GM19328 (cell line): ENCODE data around the gene ARHGEF7.

ENCODE experiments used
- ATAC-seq: cut with Tn5 transposase; IDR thresholded peaks from one replicate; pipeline ENCODE4 v1.9.1; 2021; ENCODE audit warnings: mild to moderate bottlenecking, moderate library complexity; ENCODE audit not compliant: unreplicated experiment

The ARHGEF7 gene

GRCh38 chr13:111319998-111320911 lies 205.1 kb downstream of the ARHGEF7 start, which contains the start of gene TEX29:
Gene TEX29, plus strand, starts transcription at chr13:111320642. Its CDS starts 249 bp downstream, at chr13:111320891.
- ATAC-seq: no peak

GRCh38 chr13:111322001-111322915 lies 207.1 kb downstream of the ARHGEF7 start:
- ATAC-seq: no peak

DNA sequence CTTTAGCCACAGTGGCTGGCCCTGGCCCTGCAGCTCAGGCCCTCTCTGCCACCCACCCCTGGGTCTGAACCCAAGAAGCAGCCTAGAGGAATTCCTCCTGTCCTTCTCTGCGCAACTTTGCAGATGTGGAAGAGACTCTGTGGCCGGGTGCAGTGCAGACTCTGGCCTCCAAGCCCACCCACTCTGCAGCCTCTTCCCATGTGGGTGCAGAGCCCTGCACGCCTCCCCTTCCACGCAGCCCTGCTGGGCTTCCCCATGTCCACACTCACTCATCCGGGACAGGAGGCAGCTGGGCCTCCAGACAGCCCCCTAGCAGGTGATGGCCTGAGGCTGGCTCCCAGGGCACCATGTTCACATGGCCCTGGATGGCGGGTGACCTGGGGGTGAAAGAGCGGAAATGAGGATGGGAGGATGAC lies 207.8 kb downstream of the ARHGEF7 start:
- ATAC-seq: no peak

DNA sequence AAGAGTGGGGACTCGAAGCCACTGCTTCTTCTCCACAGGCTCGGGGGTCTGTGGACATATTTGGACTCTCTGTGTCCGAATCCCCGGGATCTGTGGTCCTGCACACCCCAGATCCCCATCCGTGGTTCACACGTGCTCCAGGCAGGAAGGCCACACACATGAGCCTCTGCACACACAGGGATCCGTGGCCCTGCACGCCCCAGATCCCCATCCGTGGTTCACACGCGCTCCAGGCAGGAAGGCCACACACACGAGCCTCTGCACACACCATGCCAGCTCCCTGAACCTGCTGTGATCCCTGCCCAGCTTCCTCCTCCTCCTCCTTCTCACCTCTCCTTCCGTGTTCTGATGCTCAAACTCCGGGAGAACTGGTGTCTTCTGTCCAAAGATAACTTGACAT lies 208.4 kb downstream of the ARHGEF7 start:
- no peak for ATAC-seq

DNA sequence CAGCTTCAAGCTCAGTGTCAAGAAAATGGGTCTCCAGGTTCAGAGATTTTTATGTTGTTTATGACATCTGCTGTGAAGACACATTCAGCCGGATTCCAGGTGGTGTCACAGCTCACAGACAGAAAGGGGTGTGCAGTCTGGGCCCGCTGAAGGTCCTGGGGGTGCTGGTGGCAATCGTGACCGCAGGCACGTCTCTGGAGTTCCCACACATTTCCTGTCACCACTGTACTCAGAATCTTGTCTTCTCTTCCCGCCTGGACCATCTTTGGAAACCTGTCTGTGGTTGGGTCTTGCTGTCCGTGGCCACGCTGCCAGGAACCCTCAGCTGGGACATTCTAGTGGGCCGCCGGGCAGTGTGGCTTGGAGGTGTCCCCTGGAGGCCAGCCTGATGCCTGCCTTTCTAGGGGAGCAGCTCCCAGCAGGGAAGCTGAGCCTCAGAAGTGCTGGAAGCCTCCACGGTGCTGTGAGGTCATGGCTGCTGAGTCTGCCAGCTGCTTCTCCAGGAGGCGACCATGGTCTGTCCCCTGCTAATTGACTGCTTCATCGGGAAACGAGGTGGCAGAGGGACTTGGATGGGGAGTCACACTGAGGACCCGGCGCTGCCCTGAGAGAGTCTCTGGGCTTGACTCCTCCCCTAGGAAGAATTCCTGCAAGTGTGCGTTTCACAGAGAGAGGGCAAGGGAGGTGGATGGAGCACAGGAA lies 209.0 kb downstream of the ARHGEF7 start:
- ATAC-seq: no peak

- no peak for ATAC-seq
Observed at GRCh38 chr13:111324736-111325135, 209.6 kb downstream of the ARHGEF7 start.

GRCh38 chr13:111325146-111325890 lies 210.2 kb downstream of the ARHGEF7 start:
- no peak for ATAC-seq

DNA sequence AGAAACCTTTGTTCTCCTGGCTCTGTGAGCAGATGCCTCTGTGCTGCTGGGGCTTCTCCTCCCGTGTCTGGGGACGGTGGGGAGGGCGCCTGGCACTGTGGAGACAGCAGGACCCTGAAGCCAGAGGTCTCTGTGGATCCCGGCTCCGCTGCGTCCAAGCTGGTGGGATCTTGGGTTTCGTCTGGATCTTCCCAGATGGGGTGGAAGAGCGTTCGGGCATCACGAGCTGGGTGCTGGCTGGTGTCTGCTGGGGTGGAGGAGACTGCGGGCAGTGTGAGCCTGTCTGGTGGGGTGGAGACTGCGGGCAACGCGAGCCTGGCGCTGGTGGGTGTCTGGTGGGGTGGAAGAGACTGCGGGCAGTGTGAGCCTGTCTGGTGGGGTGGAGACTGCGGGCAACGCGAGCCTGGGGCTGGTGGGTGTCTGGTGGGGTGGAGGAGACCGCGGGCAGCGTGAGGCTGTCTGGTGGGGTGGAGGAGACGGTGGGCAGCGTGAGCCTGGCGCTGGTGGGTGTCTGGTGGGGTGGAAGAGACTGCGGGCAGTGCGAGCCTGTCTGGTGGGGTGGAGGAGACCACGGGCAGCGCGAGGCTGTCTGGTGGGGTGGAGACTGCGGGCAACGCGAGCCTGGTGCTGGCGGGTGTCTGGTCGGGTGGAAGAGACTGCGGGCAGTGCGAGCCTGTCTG lies 211.0 kb downstream of the ARHGEF7 start:
- ATAC-seq: no peak

DNA sequence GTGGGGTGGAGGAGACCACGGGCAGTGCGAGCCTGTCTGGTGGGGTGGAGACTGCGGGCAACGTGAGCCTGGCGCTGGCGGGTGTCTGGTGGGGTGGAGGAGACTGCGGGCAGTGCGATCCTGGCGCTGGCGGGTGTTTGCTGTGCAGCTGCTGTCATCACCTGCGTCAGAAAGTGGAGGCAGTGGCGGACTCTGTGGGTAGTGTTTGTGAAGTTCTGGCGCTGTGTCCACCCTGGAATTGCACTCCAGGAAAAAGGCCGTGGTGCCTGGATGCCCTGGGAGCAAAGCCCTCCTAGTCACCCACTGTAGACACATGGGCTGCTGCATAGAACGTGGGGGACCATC lies 211.5 kb downstream of the ARHGEF7 start:
- ATAC-seq: no peak

GRCh38 chr13:111326981-111327642 lies 212.0 kb downstream of the ARHGEF7 start:
- ATAC-seq: no peak

- ATAC-seq: no peak
Observed at GRCh38 chr13:111327730-111328573, 212.8 kb downstream of the ARHGEF7 start.

DNA sequence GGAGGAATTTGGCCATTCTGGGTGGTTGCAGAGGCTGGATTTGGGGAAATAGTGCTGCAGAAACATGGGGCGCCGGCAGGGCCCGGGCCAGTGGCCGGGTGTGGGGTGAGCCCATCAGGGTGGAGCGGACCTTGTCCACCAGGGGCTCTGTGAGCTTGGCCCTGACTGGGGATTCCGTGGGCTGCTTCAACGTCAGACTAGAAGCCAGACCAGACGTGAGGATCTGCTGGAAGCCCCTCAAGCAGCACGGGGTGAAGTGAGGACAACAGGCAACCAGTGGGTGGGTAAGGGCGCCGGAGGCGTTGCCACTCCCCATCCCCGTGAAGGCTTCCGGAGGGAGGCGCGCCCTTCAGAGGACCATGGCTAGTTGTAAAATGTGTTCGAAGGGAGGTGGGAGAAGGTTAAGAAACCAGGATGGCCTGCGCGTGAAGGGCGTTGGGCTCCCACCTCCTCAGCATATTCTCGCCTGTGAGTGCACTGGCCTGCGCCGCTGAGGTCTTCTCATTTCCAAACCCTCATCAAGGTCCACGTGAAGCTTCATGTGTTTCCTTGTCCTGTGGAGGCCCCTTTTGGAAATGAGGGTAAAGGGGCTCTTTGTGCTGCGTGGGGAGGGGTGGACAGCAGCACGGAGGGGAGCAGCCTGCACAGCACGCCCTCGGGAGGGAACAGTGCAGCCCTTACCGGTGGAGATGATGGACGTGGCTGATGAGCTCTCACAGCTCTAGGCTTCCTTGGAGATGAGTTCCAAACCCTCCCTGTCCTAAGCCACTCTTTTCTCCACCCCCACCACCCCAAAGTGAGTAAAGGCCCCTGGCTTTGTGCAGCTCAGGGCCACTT lies 213.7 kb downstream of the ARHGEF7 start:
- ATAC-seq: no peak

DNA sequence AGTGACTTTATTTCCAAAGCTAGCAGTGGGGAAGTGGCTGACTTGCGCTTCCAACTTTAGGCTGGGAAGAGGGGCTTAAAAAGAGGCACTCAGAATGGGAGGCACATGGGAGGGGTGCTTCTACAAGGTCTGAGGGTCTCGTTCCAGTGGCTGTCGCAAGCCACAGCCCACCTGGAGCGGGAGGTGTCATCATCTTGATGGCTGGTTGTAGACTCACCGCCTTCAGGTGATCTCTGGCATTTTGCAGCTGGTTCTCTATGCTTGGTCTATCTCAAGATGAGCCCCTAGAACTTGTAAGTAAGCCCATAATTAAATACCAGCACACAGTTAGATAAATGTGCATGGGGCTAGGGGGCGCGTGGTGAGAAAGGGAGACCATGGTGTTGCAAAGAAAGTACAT lies 214.5 kb downstream of the ARHGEF7 start:
- ATAC-seq: no peak

DNA sequence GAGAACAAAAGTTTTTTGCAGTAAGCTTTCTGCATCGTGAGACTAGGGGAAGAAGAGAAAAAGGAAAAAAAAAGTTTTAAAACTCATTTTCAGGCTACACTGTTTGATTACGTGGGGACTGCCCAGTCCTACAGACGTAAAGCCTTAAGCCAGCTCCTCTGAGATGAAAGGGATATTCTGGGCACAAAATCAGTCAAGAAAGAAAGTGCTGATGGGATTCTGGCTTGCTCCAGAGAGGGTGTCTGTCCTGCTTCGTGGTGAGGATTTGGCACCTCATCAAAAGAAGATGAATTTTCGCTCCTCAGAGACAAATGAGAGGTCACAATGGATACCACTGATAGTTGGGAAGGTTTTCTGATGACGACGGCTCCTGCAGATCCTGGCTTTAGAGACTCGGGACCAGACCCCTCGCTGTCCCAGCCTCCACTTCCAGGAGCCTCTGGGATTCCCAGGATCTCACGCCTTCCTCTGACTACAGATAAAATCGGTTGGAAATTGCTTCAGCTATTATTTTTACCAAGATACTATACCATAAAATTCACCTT lies 215.0 kb downstream of the ARHGEF7 start:
- ATAC-seq: no peak

- ATAC-seq: no peak
Observed at GRCh38 chr13:111335298-111335697, 220.2 kb downstream of the ARHGEF7 start.

- ATAC-seq: no peak
Observed at GRCh38 chr13:111336666-111337065, 221.6 kb downstream of the ARHGEF7 start.

GRCh38 chr13:111337206-111337605 lies 222.1 kb downstream of the ARHGEF7 start:
- ATAC-seq: no peak
